GM12878 (cell line): Measurements from ENCODE around the gene SLC35E3. TPM values are rescaled to one million over a fixed set of nuclear protein-coding genes. Genes with fewer than 3 reads are reported as not detected.

Experiments
- ATF7 ChIP-seq: fragments of 450-650 bp; IDR thresholded peaks from 2 replicates; pipeline ENCODE4 v1.6.1; 2016; ENCODE audit warnings: low read depth, mild to moderate bottlenecking
- BCL11A ChIP-seq: IDR thresholded peaks from 2 replicates; pipeline ENCODE4 v1.6.1; 2011; ENCODE audit warnings: low read depth, low read length
- BHLHE40 ChIP-seq, 2 experiments: fragments of 450-650 bp in 1 of 2; IDR thresholded peaks; 2 replicates each; pipeline ENCODE4 v1.6.1; 2011 to 2017; ENCODE audit warnings: low read depth in 2 of 2, borderline replicate concordance in 1 of 2, improper control_type of control experiment in 1 of 2, low read length in 1 of 2, mild to moderate bottlenecking in 1 of 2
- CEBPZ ChIP-seq: fragments of 150-350 bp; IDR thresholded peaks from 2 replicates; pipeline ENCODE4 v1.6.1; 2016; ENCODE audit warnings: low read depth, low read length
- CREB1 ChIP-seq: IDR thresholded peaks from 2 replicates; pipeline ENCODE4 v1.6.1; 2012; ENCODE audit warnings: low read depth, mild to moderate bottlenecking, inconsistent platforms
- CREM ChIP-seq: IDR thresholded peaks from 2 replicates; pipeline ENCODE4 v1.6.1; 2014; ENCODE audit warnings: antibody characterized with exemption, low read depth
- DPF2 ChIP-seq: fragments of 450-650 bp; IDR thresholded peaks from 2 replicates; pipeline ENCODE4 v1.6.1; 2017; ENCODE audit warnings: mild to moderate bottlenecking
- EED ChIP-seq: sonication (generic); IDR thresholded peaks from 2 replicates; pipeline ENCODE4 v1.6.1; 2016; ENCODE audit warnings: antibody characterized with exemption, low read depth
- GABPA ChIP-seq: IDR thresholded peaks from 2 replicates; pipeline ENCODE4 v1.6.1; 2014; ENCODE audit warnings: antibody characterized with exemption, low read depth, mild to moderate bottlenecking, inconsistent platforms
- HCFC1 ChIP-seq: fragments of 150-350 bp; IDR thresholded peaks from 2 replicates; pipeline ENCODE4 v1.6.1; 2014; ENCODE audit warnings: low read length
- MEF2B ChIP-seq: fragments of 450-650 bp; IDR thresholded peaks from 2 replicates; pipeline ENCODE4 v1.6.1; 2018; ENCODE audit warnings: mild to moderate bottlenecking, moderate library complexity; ENCODE audit not compliant: partially characterized antibody, poor library complexity, severe bottlenecking
- NRF1 ChIP-seq: conservative IDR thresholded peaks from 2 replicates; pipeline ENCODE4 v1.6.1; 2011; ENCODE audit warnings: mild to moderate bottlenecking, low read depth, low read length, improper control_type of control experiment
- RAD51 ChIP-seq: fragments of 450-650 bp; IDR thresholded peaks from 2 replicates; pipeline ENCODE4 v1.6.1; 2016; ENCODE audit warnings: moderate library complexity, mild to moderate bottlenecking, inconsistent platforms
- SMAD1 ChIP-seq: fragments of 450-650 bp; IDR thresholded peaks from 2 replicates; pipeline ENCODE4 v1.6.1; 2018; ENCODE audit warnings: mild to moderate bottlenecking, low read depth; ENCODE audit not compliant: partially characterized antibody
- STAT1 ChIP-seq: fragments of 450-650 bp; conservative IDR thresholded peaks from 2 replicates; pipeline ENCODE4 v1.6.1; 2014; ENCODE audit warnings: antibody characterized with exemption, mild to moderate bottlenecking
- TAF1 ChIP-seq: IDR thresholded peaks from 2 replicates; pipeline ENCODE4 v1.6.1; 2011; ENCODE audit warnings: mild to moderate bottlenecking, low read depth, low read length, borderline replicate concordance
- polyA plus RNA-seq, 11 experiments: library from polyadenylated mRNA; depleted of rRNA in 4 of 11; unstranded in 6 of 11; stranded (reverse) in 5 of 11; fragments of >200 nt; fragmentation: Nextera tagmentation in 4 of 11; fragmentation: Illumina TruSeq in 1 of 11; extraction: Ambion mirVana in 4 of 11; extraction: Trizol in 1 of 11; gene quantifications; 1 replicate in 1 of 11; 2 replicates in 10 of 11; pipeline versions ENCODE4 v1.2.1 to v1.2.3, GENCODE V29; 2011 to 2016; ENCODE audit warnings: inconsistent platforms in 2 of 11, missing spikeins in 2 of 11, low read depth in 1 of 11
- total RNA-seq, 4 experiments: library from RNA; depleted of rRNA in 3 of 4; stranded (reverse); fragments of >200 nt in 3 of 4; fragmentation: Illumina TruSeq in 1 of 4; extraction: Trizol in 1 of 4; gene quantifications; 2 replicates each; pipeline versions ENCODE4 v1.2.1 to v1.2.3, GENCODE V29; 2013 to 2021
- TF ChIP-seq, protein P1 (sequence below): IDR thresholded peaks from 2 replicates; pipeline ENCODE4 v1.6.1; 2012; ENCODE audit warnings: low read depth, low read length, improper control_type of control experiment
- TF ChIP-seq, protein P2 (sequence below): IDR thresholded peaks from 2 replicates; pipeline ENCODE4 v1.6.1; 2011; ENCODE audit warnings: borderline replicate concordance, low read depth, mild to moderate bottlenecking, moderate library complexity, low read length; ENCODE audit not compliant: insufficient read depth, poor library complexity, severe bottlenecking
- TF ChIP-seq, protein P3 (sequence below): fragments of 450-650 bp; IDR thresholded peaks from 2 replicates; pipeline ENCODE4 v1.6.1; 2017; ENCODE audit warnings: mild to moderate bottlenecking, moderate library complexity
- TF ChIP-seq, protein P4 (sequence below): fragments of 450-650 bp; IDR thresholded peaks from 2 replicates; pipeline ENCODE4 v1.6.1; 2016; ENCODE audit warnings: mild to moderate bottlenecking

The SLC35E3 gene
- total and polyA plus RNA-seq, 10 of the 15 experiments (the other 5 are each of a cell fraction or from before 2014, with no cell fraction given), result 3.6 to 19.8 (median 6.1) TPM

GRCh38 chr12:68745904-68746571 is at the start of gene SLC35E3 (continued):
- TF ChIP-seq EED (no peak), STAT1 (no peak), RAD51 (peak; percentile 91), ATF7 (no peak), HCFC1 (peak; percentile 85), BHLHE40 (IDR thresholded peaks at IDR 0.05; ENCODE audit: borderline replicate concordance in 1 of 2, low read depth in 2 of 2, low read length in 1 of 2) (peak; percentile 83 to 94), DPF2 (peak; percentile 36), MEF2B (no peak), BCL11A (no peak), GABPA (peak; percentile 85), CREM (peak; percentile 84), CEBPZ (no peak), CREB1 (peak; percentile 82), SMAD1 (no peak), NRF1 (peak; percentile 90), TAF1 (peak; percentile 54; the same call in 1 of the 2 replicates)
- TF ChIP-seq, protein P1, sequence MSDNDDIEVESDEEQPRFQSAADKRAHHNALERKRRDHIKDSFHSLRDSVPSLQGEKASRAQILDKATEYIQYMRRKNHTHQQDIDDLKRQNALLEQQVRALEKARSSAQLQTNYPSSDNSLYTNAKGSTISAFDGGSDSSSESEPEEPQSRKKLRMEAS, result peak; percentile 89
- TF ChIP-seq, protein P2, sequence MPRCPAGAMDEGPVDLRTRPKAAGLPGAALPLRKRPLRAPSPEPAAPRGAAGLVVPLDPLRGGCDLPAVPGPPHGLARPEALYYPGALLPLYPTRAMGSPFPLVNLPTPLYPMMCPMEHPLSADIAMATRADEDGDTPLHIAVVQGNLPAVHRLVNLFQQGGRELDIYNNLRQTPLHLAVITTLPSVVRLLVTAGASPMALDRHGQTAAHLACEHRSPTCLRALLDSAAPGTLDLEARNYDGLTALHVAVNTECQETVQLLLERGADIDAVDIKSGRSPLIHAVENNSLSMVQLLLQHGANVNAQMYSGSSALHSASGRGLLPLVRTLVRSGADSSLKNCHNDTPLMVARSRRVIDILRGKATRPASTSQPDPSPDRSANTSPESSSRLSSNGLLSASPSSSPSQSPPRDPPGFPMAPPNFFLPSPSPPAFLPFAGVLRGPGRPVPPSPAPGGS, result peak; percentile 85
- TF ChIP-seq, protein P3, sequence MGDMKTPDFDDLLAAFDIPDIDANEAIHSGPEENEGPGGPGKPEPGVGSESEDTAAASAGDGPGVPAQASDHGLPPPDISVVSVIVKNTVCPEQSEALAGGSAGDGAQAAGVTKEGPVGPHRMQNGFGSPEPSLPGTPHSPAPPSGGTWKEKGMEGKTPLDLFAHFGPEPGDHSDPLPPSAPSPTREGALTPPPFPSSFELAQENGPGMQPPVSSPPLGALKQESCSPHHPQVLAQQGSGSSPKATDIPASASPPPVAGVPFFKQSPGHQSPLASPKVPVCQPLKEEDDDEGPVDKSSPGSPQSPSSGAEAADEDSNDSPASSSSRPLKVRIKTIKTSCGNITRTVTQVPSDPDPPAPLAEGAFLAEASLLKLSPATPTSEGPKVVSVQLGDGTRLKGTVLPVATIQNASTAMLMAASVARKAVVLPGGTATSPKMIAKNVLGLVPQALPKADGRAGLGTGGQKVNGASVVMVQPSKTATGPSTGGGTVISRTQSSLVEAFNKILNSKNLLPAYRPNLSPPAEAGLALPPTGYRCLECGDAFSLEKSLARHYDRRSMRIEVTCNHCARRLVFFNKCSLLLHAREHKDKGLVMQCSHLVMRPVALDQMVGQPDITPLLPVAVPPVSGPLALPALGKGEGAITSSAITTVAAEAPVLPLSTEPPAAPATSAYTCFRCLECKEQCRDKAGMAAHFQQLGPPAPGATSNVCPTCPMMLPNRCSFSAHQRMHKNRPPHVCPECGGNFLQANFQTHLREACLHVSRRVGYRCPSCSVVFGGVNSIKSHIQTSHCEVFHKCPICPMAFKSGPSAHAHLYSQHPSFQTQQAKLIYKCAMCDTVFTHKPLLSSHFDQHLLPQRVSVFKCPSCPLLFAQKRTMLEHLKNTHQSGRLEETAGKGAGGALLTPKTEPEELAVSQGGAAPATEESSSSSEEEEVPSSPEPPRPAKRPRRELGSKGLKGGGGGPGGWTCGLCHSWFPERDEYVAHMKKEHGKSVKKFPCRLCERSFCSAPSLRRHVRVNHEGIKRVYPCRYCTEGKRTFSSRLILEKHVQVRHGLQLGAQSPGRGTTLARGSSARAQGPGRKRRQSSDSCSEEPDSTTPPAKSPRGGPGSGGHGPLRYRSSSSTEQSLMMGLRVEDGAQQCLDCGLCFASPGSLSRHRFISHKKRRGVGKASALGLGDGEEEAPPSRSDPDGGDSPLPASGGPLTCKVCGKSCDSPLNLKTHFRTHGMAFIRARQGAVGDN, result peak; percentile 60; the same call in 1 of the 2 replicates
- TF ChIP-seq, protein P4, sequence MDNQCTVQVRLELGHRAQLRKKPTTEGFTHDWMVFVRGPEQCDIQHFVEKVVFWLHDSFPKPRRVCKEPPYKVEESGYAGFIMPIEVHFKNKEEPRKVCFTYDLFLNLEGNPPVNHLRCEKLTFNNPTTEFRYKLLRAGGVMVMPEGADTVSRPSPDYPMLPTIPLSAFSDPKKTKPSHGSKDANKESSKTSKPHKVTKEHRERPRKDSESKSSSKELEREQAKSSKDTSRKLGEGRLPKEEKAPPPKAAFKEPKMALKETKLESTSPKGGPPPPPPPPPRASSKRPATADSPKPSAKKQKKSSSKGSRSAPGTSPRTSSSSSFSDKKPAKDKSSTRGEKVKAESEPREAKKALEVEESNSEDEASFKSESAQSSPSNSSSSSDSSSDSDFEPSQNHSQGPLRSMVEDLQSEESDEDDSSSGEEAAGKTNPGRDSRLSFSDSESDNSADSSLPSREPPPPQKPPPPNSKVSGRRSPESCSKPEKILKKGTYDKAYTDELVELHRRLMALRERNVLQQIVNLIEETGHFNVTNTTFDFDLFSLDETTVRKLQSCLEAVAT, result no peak
